Loucy (cell line): ENCODE data around the gene CYP26B1.

Experiments
- H2AFZ ChIP-seq: fragments of 200-600 bp; sonication (generic); 2 replicates; pipeline ENCODE4 v1.6.0; 2016; ENCODE audit warnings: antibody characterized with exemption, mild to moderate bottlenecking, low read length, moderate library complexity
- H3F3A ChIP-seq: fragments of 200-600 bp; 2 replicates; pipeline ENCODE4 v1.6.0; 2016; ENCODE audit warnings: antibody characterized with exemption, low read depth, mild to moderate bottlenecking
- H3K27me3 ChIP-seq: fragments of 200-600 bp; sonication (generic); 2 replicates; pipeline ENCODE4 v1.6.1; 2014; ENCODE audit warnings: low read length, mild to moderate bottlenecking; ENCODE audit not compliant: insufficient read depth, poor library complexity, severe bottlenecking
- H3K36me3 ChIP-seq: fragments of 200-600 bp; sonication (generic); 2 replicates; pipeline ENCODE4 v1.6.1; 2016; ENCODE audit warnings: low read length; ENCODE audit not compliant: insufficient read depth
- H3K4me1 ChIP-seq: fragments of 200-600 bp; sonication (generic); 2 replicates; pipeline ENCODE4 v1.5.1; 2014; ENCODE audit warnings: low read length, mild to moderate bottlenecking; ENCODE audit not compliant: insufficient read depth, poor library complexity, severe bottlenecking
- H3K4me2 ChIP-seq: fragments of 200-600 bp; sonication (generic); 2 replicates; pipeline ENCODE4 v1.6.0; 2014; ENCODE audit warnings: antibody characterized with exemption, low read length, low read depth, mild to moderate bottlenecking; ENCODE audit not compliant: poor library complexity, severe bottlenecking
- H3K4me3 ChIP-seq: fragments of 200-600 bp; sonication (generic); 2 replicates; pipeline ENCODE4 v1.5.1; 2014; ENCODE audit warnings: low read length, mild to moderate bottlenecking, mixed read lengths; ENCODE audit not compliant: poor library complexity, severe bottlenecking
- H3K79me2 ChIP-seq: fragments of 200-600 bp; sonication (generic); 2 replicates; pipeline ENCODE4 v1.6.1; 2014; ENCODE audit warnings: low read length; ENCODE audit not compliant: insufficient read depth
- H3K9ac ChIP-seq: fragments of 200-600 bp; sonication (generic); 2 replicates; pipeline ENCODE4 v1.6.0; 2014; ENCODE audit warnings: mild to moderate bottlenecking, low read depth, low read length, moderate library complexity; ENCODE audit not compliant: poor library complexity, severe bottlenecking
- H3K9me2 ChIP-seq: fragments of 200-600 bp; sonication (generic); replicated peaks from 2 replicates; pipeline ENCODE4 v1.6.1; 2016; ENCODE audit warnings: low read depth, low read length, mixed read lengths
- H3K9me3 ChIP-seq: fragments of 200-600 bp; sonication (generic); 2 replicates; pipeline ENCODE4 v1.6.1; 2014; ENCODE audit warnings: mild to moderate bottlenecking, antibody characterized with exemption, low read length, low read depth; ENCODE audit not compliant: insufficient read depth
- H4K20me1 ChIP-seq: fragments of 200-600 bp; sonication (generic); 2 replicates; pipeline ENCODE4 v1.6.0; 2014; ENCODE audit warnings: antibody characterized with exemption, low read length, mild to moderate bottlenecking; ENCODE audit not compliant: insufficient read depth, poor library complexity, severe bottlenecking
- CTCF ChIP-seq: fragments of 200-600 bp; sonication (generic); conservative IDR thresholded peaks from 2 replicates; pipeline ENCODE4 v1.5.1; 2014; ENCODE audit warnings: mild to moderate bottlenecking, antibody characterized with exemption, low read length
- EZH2phosphoT487 ChIP-seq: fragments of 200-600 bp; IDR thresholded peaks from 2 replicates; pipeline ENCODE4 v1.6.1; 2018; ENCODE audit warnings: antibody characterized with exemption, mild to moderate bottlenecking, moderate library complexity, borderline replicate concordance

Gene CYP26B1

GRCh38 chr2:72147303-72147971 is at the start of gene CYP26B1:
TSS of gene CYP26B1 (minus strand) at chr2:72147862. CDS start at chr2:72147834, 28 bp downstream.
- no peak for TF ChIP-seq CTCF
- no peaks in the 10 kb centered on the region for H3K79me2 ChIP-seq
- no peaks in the 10 kb centered on the region for H3K27me3 ChIP-seq
- H2AFZ ChIP-seq, result no peak within 1 kb of the TSS
- no peaks in the 10 kb centered on the region for H3K9me3 ChIP-seq
- no peaks in the 10 kb centered on the region for H3F3A ChIP-seq
- H4K20me1 ChIP-seq, result no peaks in the 10 kb centered on the region
- no peak within 1 kb of the TSS for H3K4me3 ChIP-seq
- H3K36me3 ChIP-seq, result no peaks in the 10 kb centered on the region
- no peak within 1 kb of the TSS for H3K9ac ChIP-seq
- no peaks in the 10 kb centered on the region for H3K4me1 ChIP-seq
- no peaks in the 10 kb centered on the region for H3K9me2 ChIP-seq
- H3K4me2 ChIP-seq, result no peak within 1 kb of the TSS

GRCh38 chr2:72193723-72194122 is 46.1 kb upstream of the CYP26B1 start:
- H3K9ac ChIP-seq, result no peak overlapping the region
- no peaks in the 10 kb centered on the region for H4K20me1 ChIP-seq
- H3K9me2 ChIP-seq, result no peaks in the 10 kb centered on the region
- no peaks in the 10 kb centered on the region for H3K9me3 ChIP-seq
- no peak overlapping the region for H3K4me3 ChIP-seq
- H3K36me3 ChIP-seq, result no peaks in the 10 kb centered on the region
- no peaks in the 10 kb centered on the region for H3K27me3 ChIP-seq
- no peak overlapping the region for H3K4me2 ChIP-seq
- no peaks in the 10 kb centered on the region for H3K4me1 ChIP-seq
- H2AFZ ChIP-seq, result no peak overlapping the region
- TF ChIP-seq CTCF, result no peak
- TF ChIP-seq EZH2phosphoT487, result no peak
- no peaks in the 10 kb centered on the region for H3F3A ChIP-seq
- H3K79me2 ChIP-seq, result no peaks in the 10 kb centered on the region

GRCh38 chr2:72191441-72191840 is 43.8 kb upstream of the CYP26B1 start:
- no peaks in the 10 kb centered on the region for H3K79me2 ChIP-seq
- no peaks in the 10 kb centered on the region for H3K36me3 ChIP-seq
- H3K27me3 ChIP-seq, result no peaks in the 10 kb centered on the region
- TF ChIP-seq CTCF (no peak), EZH2phosphoT487 (no peak)
- no peak overlapping the region for H3K9ac ChIP-seq
- H3K9me2 ChIP-seq, result no peaks in the 10 kb centered on the region
- peaks cover 4% of the 10 kb centered on the region; the same call in 1 of the 2 replicates for H3K9me3 ChIP-seq
- no peak overlapping the region for H3K4me3 ChIP-seq
- no peaks in the 10 kb centered on the region for H3F3A ChIP-seq
- no peaks in the 10 kb centered on the region for H4K20me1 ChIP-seq
- no peak overlapping the region for H2AFZ ChIP-seq
- H3K4me2 ChIP-seq, result no peak overlapping the region
- no peaks in the 10 kb centered on the region for H3K4me1 ChIP-seq
